Esophagus squamous epithelium (tissue), 4 donors: ENCODE results near the gene RABGAP1L.

ENCODE experiments used
- CTCF ChIP-seq, 6 experiments: fragments of 450-650 bp in 4 of 6; fragments of 200-600 bp in 2 of 6; sonication (generic) in 2 of 6; IDR thresholded peaks; one replicate each; pipeline ENCODE4 v1.5.1; 2016 to 2019; ENCODE audit warnings: antibody characterized with exemption in 6 of 6, mild to moderate bottlenecking in 4 of 6, moderate library complexity in 4 of 6
- POLR2A ChIP-seq, 4 donors: fragments of 450-650 bp; IDR thresholded peaks; one replicate each; pipeline ENCODE4 v1.6.1; 2017; ENCODE audit warnings: antibody characterized with exemption in 4 of 4, mild to moderate bottlenecking in 4 of 4, moderate library complexity in 3 of 4

- TF ChIP-seq CTCF (IDR thresholded peaks at IDR 0.05) = no peak
- TF ChIP-seq POLR2A (IDR thresholded peaks at IDR 0.05) = no peak
These were observed 38.9 kb downstream of the RABGAP1L start for GRCh38 chr1:174198202-174198601.
